Neural crest cell (in vitro differentiated cells): Measurements from ENCODE around the gene WDR41. TPM values are rescaled to one million over a fixed set of nuclear protein-coding genes. Genes with fewer than 3 reads are reported as not detected.
"Not testable (repeated sequence)": the region's sequence is repeated elsewhere in the genome, so short reads cannot be mapped to it uniquely, and the experiment has no call there.

Experiments used
- DNase-seq: peaks from one replicate; pipeline ENCODE4 v3.0.0; 2021; ENCODE audit warnings: low read depth, mixed read lengths, low spot score
- H3K27ac Mint-ChIP-seq: one replicate; pipeline ENCODE4 v1.8.0; 2021; ENCODE audit warnings: mild to moderate bottlenecking, mixed read lengths; ENCODE audit not compliant: unreplicated experiment
- H3K27me3 Mint-ChIP-seq: 2 replicates; pipeline ENCODE4 v1.8.0; 2021; ENCODE audit warnings: low read depth, mild to moderate bottlenecking, mixed read lengths
- H3K36me3 Mint-ChIP-seq: 2 replicates; pipeline ENCODE4 v1.8.0; 2021; ENCODE audit warnings: low read depth, mild to moderate bottlenecking, mixed read lengths
- H3K4me1 Mint-ChIP-seq: 2 replicates; pipeline ENCODE4 v1.8.0; 2021; ENCODE audit warnings: mixed read lengths
- H3K4me3 Mint-ChIP-seq: one replicate; pipeline ENCODE4 v1.8.0; 2021; ENCODE audit warnings: mild to moderate bottlenecking, mixed read lengths
- H3K9me3 Mint-ChIP-seq: 2 replicates; pipeline ENCODE4 v1.8.0; 2021; ENCODE audit warnings: mixed read lengths
- long read RNA-seq: library from polyadenylated mRNA; unstranded; transcript quantifications from one replicate; pipeline ENCODE4 v2.0.0, GENCODE V29; 2020
- total RNA-seq: library from RNA; stranded (reverse); gene quantifications from 2 replicates; pipeline ENCODE4 v1.2.1, GENCODE V29; 2021
- TF ChIP-seq, protein P1 (sequence below): fragments of 200-600 bp; sonication (generic); conservative IDR thresholded peaks from 2 replicates; pipeline ENCODE4 v1.5.0; 2021; ENCODE audit warnings: antibody characterized with exemption, mild to moderate bottlenecking

WDR41 gene, protein sequence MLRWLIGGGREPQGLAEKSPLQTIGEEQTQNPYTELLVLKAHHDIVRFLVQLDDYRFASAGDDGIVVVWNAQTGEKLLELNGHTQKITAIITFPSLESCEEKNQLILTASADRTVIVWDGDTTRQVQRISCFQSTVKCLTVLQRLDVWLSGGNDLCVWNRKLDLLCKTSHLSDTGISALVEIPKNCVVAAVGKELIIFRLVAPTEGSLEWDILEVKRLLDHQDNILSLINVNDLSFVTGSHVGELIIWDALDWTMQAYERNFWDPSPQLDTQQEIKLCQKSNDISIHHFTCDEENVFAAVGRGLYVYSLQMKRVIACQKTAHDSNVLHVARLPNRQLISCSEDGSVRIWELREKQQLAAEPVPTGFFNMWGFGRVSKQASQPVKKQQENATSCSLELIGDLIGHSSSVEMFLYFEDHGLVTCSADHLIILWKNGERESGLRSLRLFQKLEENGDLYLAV
- total RNA-seq, result 57.5 and 60.5 TPM in 2 replicates
- long read RNA-seq, transcript WDR41-201 (13 exons, 3,958 nt), result major isoform, 184 of 271 reads
- long read RNA-seq, partial matches to known transcripts, result 46 of 271 reads
- long read RNA-seq, other reads (novel, unspliced or antisense), result 38 of 271 reads

DNA sequence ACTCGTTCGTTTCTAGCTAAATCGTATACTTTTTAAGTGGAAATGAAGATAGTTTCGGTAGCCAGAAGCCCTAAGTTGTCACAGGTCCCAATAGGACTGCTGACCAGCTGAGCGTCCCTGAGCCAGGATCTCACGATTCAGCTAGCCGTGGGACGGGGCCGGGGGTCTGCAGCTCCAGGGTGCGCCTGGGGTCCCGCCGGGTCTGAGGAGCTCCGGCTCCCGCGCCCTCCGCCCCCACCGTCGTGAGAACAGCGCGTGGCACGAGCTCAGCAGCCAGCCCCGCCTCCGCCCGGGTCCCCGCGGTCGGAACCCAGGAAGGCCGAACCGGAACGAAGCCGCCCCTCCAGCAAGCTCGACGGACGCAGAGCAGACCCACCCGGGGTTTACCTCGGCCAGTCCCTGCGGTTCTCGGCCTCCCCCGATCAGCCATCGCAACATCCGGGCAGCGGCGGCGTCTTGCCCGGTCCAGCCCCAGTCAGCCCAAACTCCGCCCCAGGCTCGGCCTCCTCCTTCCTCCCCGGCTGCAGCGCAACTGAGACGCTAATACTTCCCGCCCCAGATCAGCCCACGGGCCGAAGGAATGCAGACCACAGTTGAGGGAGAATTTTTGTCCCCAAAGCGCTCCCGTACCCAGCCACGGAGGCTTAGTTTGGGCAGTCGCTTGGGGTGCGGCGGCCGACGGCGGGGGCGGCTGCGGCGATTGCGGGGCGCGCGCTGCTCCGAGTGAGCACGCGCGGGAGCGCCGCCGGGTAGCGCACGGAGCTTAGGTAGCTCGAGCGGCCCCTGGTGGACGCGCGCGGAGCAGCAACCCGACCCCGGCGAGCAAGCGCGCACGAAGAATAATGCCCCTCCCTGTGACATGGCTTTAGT lies at the start of gene WDR41:
TSS of gene WDR41 (minus strand) at position 534 of the 870 bp plus-strand sequence. CDS start at position 438, 96 bp downstream.
- H3K36me3 Mint-ChIP-seq, result peaks cover 5% of the 10 kb centered on the region

DNA sequence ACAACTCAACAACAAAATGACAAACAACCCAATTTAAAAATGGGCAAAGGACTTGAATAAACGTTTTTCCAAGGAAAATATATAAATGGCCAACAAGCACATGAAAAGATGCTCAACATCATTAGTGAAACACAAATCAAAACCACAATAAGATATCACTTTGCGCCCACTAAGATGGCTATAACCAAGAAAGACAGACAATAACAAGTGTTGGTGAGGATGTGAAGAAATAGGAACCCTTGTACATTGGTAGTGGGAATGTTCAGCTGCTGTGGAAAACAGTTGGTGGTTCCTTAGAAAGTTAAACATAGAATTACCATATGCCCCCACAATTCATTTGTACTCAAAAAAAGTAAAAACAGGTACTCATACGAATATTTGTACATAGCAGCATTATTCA lies 39.2 kb upstream of the WDR41 start:
- no peak for DNase-seq
- TF ChIP-seq, protein P1, sequence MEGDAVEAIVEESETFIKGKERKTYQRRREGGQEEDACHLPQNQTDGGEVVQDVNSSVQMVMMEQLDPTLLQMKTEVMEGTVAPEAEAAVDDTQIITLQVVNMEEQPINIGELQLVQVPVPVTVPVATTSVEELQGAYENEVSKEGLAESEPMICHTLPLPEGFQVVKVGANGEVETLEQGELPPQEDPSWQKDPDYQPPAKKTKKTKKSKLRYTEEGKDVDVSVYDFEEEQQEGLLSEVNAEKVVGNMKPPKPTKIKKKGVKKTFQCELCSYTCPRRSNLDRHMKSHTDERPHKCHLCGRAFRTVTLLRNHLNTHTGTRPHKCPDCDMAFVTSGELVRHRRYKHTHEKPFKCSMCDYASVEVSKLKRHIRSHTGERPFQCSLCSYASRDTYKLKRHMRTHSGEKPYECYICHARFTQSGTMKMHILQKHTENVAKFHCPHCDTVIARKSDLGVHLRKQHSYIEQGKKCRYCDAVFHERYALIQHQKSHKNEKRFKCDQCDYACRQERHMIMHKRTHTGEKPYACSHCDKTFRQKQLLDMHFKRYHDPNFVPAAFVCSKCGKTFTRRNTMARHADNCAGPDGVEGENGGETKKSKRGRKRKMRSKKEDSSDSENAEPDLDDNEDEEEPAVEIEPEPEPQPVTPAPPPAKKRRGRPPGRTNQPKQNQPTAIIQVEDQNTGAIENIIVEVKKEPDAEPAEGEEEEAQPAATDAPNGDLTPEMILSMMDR, result no peak
- Mint-ChIP-seq H3K27ac (no peak overlapping the region), H3K4me3 (no peak overlapping the region), H3K4me1 (no peaks in the 10 kb centered on the region), H3K9me3 (peaks cover 10% of the 10 kb centered on the region), H3K27me3 (peaks cover 54% of the 10 kb centered on the region), H3K36me3 (peaks cover 3% of the 10 kb centered on the region)

More for the DNA sequence above, at the start of gene WDR41:
- Mint-ChIP-seq H3K27me3 (peaks cover 36% of the 10 kb centered on the region), H3K4me1 (peaks cover 13% of the 10 kb centered on the region), H3K27ac (peak within 1 kb of the TSS; percentile 92), H3K9me3 (no peaks in the 10 kb centered on the region), H3K4me3 (peak within 1 kb of the TSS; percentile 98)
- peak; percentile 91 for DNase-seq
- TF ChIP-seq, protein P1, result peak; percentile 93

DNA sequence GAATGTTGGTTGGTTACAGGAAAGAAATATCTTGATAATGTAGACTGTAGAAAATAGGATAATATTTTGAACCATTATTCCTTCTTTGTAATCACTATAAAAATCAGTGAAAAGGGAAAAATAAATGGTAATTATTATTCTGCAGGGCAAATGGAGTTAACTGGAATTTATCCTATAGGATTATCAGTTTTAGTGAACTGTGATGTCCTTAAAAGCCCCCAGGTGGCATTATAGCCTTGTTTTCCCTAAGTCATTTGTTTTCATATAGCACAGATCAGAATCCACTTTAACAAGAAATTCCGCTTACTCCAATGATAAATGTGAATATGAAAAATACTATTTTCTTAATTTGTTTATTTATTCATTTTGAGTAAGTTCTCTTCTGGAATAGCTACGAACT lies 26.2 kb upstream of the WDR41 start:
- peaks cover 4% of the 10 kb centered on the region for H3K4me1 Mint-ChIP-seq
- peaks cover 27% of the 10 kb centered on the region for H3K27me3 Mint-ChIP-seq
- DNase-seq, result no peak
- TF ChIP-seq, protein P1, result peak; percentile 61
- H3K27ac Mint-ChIP-seq, result no peak overlapping the region
- H3K36me3 Mint-ChIP-seq, result no peaks in the 10 kb centered on the region
- H3K9me3 Mint-ChIP-seq, result no peaks in the 10 kb centered on the region
- no peak overlapping the region for H3K4me3 Mint-ChIP-seq

DNA sequence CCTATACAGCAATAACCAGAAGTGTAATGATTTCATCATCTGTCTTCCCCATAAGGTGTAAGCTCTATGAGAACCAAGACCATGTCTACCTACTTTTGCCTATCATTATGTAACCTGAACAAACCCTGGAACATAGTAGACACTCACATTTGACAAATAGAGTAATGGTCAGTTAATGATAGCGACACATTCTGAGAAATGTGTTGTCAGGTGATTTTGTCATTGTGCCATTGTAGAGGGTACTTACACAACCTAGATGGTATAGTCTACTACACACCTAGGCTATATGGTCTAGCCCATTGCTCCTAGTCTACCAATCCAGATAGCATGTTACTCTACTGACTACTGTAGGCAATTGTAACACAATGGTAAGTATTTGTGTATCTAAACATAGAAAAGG lies 22.3 kb upstream of the WDR41 start:
- Mint-ChIP-seq H3K4me3 (no peak overlapping the region), H3K9me3 (no peaks in the 10 kb centered on the region), H3K27me3 (peaks cover 6% of the 10 kb centered on the region), H3K4me1 (peaks cover 7% of the 10 kb centered on the region), H3K27ac (no peak overlapping the region), H3K36me3 (no peaks in the 10 kb centered on the region)
- DNase-seq, result no peak
- TF ChIP-seq, protein P1, result no peak

DNA sequence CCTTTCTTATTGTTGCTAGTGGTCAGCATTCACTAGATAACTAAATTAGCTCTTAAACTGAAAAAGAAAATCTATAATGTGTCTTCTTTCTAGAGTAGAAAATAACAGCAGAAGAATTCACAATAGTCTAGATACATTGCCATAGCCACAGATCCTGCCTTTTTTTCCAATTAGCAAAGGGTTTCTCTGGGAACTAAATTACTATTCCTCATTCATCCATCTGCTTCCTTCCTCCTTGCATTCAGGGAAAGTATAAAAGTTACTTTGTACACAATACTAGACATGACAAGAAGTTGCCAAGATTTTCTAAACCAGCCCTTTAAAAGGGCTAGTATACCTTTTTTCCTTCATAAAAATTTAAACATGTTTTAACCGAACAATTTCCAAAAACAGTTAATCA lies 21.2 kb upstream of the WDR41 start:
- no peak for DNase-seq
- H3K27ac Mint-ChIP-seq, result no peak overlapping the region
- H3K4me1 Mint-ChIP-seq, result peaks cover 7% of the 10 kb centered on the region
- no peak overlapping the region for H3K4me3 Mint-ChIP-seq
- no peaks in the 10 kb centered on the region for H3K36me3 Mint-ChIP-seq
- H3K9me3 Mint-ChIP-seq, result no peaks in the 10 kb centered on the region
- peaks cover 13% of the 10 kb centered on the region for H3K27me3 Mint-ChIP-seq
- TF ChIP-seq, protein P1, result no peak

DNA sequence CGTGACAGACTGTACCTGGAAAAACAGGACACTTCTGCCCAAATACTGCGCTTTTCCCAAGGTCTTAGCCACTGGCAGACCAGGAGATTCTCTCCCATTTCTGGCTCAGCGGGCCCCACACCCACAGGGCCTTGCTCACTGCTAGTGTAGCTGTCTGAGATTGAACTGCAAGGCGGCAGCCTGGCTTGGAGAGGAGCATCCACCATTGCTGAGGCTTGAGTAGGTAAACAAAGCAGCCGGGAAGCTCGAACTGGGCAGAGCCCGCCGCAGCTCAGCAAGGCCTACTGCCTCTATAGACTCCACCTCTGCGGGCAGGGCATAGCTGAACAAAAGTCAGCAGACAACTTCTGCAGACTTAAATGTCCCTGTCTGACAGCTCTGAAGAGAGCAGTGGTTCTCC lies 9.0 kb upstream of the WDR41 start:
- H3K36me3 Mint-ChIP-seq, result peaks cover 18% of the 10 kb centered on the region

More for the DNA sequence above, 9.0 kb upstream of the WDR41 start:
- DNase-seq, H3K4me1 Mint-ChIP-seq, H3K27ac Mint-ChIP-seq, H3K4me3 Mint-ChIP-seq: not testable (repeated sequence)
- Mint-ChIP-seq H3K27me3 (peaks cover 41% of the 10 kb centered on the region), H3K9me3 (peaks cover 16% of the 10 kb centered on the region)
